Esophagus squamous epithelium (tissue), 4 donors: ENCODE data around the gene BCL7A.

Experiments used
- POLR2A ChIP-seq, 4 donors: fragments of 450-650 bp; IDR thresholded peaks; one replicate each; pipeline ENCODE4 v1.6.1; 2017; ENCODE audit warnings: antibody characterized with exemption in 4 of 4, mild to moderate bottlenecking in 4 of 4, moderate library complexity in 3 of 4
- TF ChIP-seq, protein P1 (sequence below), 6 experiments: fragments of 450-650 bp in 4 of 6; fragments of 200-600 bp in 2 of 6; sonication (generic) in 2 of 6; IDR thresholded peaks; one replicate each; pipeline ENCODE4 v1.5.1; 2016 to 2019; ENCODE audit warnings: antibody characterized with exemption in 6 of 6, mild to moderate bottlenecking in 4 of 6, moderate library complexity in 4 of 6

- no peak for TF ChIP-seq POLR2A (IDR thresholded peaks at IDR 0.05)
- TF ChIP-seq, protein P1, sequence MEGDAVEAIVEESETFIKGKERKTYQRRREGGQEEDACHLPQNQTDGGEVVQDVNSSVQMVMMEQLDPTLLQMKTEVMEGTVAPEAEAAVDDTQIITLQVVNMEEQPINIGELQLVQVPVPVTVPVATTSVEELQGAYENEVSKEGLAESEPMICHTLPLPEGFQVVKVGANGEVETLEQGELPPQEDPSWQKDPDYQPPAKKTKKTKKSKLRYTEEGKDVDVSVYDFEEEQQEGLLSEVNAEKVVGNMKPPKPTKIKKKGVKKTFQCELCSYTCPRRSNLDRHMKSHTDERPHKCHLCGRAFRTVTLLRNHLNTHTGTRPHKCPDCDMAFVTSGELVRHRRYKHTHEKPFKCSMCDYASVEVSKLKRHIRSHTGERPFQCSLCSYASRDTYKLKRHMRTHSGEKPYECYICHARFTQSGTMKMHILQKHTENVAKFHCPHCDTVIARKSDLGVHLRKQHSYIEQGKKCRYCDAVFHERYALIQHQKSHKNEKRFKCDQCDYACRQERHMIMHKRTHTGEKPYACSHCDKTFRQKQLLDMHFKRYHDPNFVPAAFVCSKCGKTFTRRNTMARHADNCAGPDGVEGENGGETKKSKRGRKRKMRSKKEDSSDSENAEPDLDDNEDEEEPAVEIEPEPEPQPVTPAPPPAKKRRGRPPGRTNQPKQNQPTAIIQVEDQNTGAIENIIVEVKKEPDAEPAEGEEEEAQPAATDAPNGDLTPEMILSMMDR (IDR thresholded peaks at IDR 0.05): no peak
Observed at GRCh38 chr12:122045262-122045661, 23.6 kb downstream of the BCL7A start.
